Measurements from ENCODE around the gene DIP2A. TPM values are rescaled to one million over a fixed set of nuclear protein-coding genes. Genes with fewer than 3 reads are reported as not detected.

Gene DIP2A
- total and polyA plus RNA-seq, 2 of the 13 experiments (the other 11 are each of a cell fraction or from before 2014, with no cell fraction given), result 18.5 to 37.6 TPM

DNA sequence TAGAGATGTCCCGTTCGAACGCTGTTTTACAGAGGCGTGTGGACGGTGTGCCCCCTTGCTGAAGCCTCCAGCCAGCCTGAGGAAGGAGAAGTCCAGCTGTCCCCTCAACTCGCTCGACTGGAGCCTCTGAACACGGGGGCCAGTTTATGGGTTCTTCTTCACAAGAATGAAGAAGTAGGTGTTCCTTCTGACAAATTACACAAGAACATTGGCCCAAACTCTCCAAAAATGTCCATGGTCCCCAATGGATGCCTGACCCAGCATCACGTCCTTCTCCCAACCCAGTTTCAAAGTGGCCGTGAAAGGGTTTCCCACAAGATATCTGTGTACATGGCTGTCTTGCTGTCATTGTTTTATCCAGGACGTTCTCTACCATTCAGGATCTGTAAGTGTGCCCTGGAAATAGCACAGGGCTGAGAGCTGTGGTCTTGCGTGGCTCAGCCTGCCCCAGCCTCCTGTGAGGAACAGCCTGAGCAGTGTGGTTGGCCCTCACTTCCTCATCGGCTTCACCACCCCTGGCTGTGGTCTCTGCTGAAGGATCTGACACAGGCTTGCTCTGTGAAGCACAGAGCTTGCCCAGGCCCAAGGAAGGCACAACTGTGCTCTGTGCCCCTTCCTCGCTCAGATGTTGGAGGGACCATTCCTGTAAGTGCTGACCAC is 147.2 kb downstream of the DIP2A start:
- Histone ChIP-seq H3K4me3 (replicated peaks in 1 of 3; ENCODE audit: insufficient read depth in 1 of 3, low read depth in 2 of 3, low read length in 3 of 3) (no peak overlapping the region), H3K9me3 (ENCODE audit: low read length) (no peaks in the 10 kb centered on the region), H3K27ac (ENCODE audit: extremely low read length, insufficient read depth, low read length) (no peak overlapping the region), H3K4me1 (ENCODE audit: insufficient read depth, low read length) (peaks cover 35% of the 10 kb centered on the region), H4K20me1 (ENCODE audit: insufficient read depth, low read length) (no peaks in the 10 kb centered on the region), H3K9ac (ENCODE audit: insufficient read depth, low read depth, low read length) (no peak overlapping the region), H3K4me2 (ENCODE audit: low read depth, low read length) (no peak overlapping the region), H3K27me3 (ENCODE audit: control insufficient read depth in 1 of 2, insufficient read depth in 2 of 2, low read length in 2 of 2) (peaks cover 0 to 33% of the 10 kb centered on the region in 2 experiments; a peak in 4 of 5 replicates), H2AFZ (ENCODE audit: low read length) (no peak overlapping the region), H3K36me3 (replicated peaks in 1 of 2; ENCODE audit: control insufficient read depth in 1 of 2, insufficient read depth in 2 of 2, low read length in 2 of 2) (no peaks in the 10 kb centered on the region), H3K79me2 (ENCODE audit: insufficient read depth, low read length) (no peaks in the 10 kb centered on the region)
- in situ Hi-C loops (cut with HindIII; ENCODE audit: extremely low pct_ligation_motif_present, low pct_unique_long_range_greater_than_20kb), result no loop called here
- no peak for FAIRE-seq
- no TSS peak for BruUV-seq (replicated peaks)
- CTCF ChIA-PET (ENCODE audit: low intra/inter-chr PET ratio, low total read pairs), result no interaction called here
- ATAC-seq, result peak; percentile 21; the same call in 1 of the 3 replicates
- POLR2A ChIA-PET, result interaction anchor here (0.9 kb wide), 1 partner anchor 30 kb away, joined by 3 read pairs; the partner anchor contains the start of gene PRMT2
- TF ChIP-seq ZNF891 (CRISPR knock-in tag; IDR thresholded peaks at IDR 0.05) (no peak), ZNF703 (CRISPR knock-in tag; IDR thresholded peaks at IDR 0.05; ENCODE audit: borderline replicate concordance) (no peak), HMG20A (CRISPR knock-in tag; IDR thresholded peaks at IDR 0.05; ENCODE audit: borderline replicate concordance) (no peak), RARA (CRISPR knock-in tag; IDR thresholded peaks at IDR 0.05) (no peak), SMYD3 (CRISPR knock-in tag; IDR thresholded peaks at IDR 0.05) (no peak), ZNF619 (CRISPR knock-in tag; IDR thresholded peaks at IDR 0.05) (no peak), ZNF563 (CRISPR knock-in tag; IDR thresholded peaks at IDR 0.05) (no peak), TBP (CRISPR knock-in tag; IDR thresholded peaks at IDR 0.05) (no peak), ZNF558 (CRISPR knock-in tag; IDR thresholded peaks at IDR 0.05; ENCODE audit: borderline replicate concordance) (no peak)
- intact Hi-C loops (cut with micrococcal nuclease; ENCODE audit: unreplicated experiment), result no loop called here
- DNase-seq (ENCODE audit: low spot score), result no peak
- WGBS (ENCODE audit: low lambda C conversion rate), result 69% methylated on average over 8 of the region's 14 CpGs

DNA sequence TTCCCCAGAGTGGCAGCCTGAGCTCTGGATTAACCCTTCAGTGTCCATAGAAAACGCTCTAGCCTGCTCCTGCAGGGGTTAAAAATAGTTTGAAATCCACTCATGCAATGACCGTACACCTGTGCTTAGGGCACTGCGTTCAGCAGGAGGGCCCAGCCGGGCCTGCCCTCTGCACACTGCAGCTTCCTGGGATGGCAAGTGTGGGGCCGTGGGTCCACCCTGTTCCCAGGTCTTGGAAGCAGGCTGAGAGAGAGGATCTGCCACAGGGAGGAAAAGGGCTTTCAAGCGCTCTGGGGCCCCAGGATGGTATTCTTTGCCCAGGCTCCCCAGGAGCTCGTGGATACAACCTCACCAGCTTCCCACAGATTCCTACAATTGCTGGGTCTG is 147.7 kb downstream of the DIP2A start:
- DNase-seq (ENCODE audit: low spot score) (no peak), FAIRE-seq (no peak), ATAC-seq (peak; percentile 38)
- Histone ChIP-seq H3K4me2 (ENCODE audit: low read depth, low read length) (no peak overlapping the region), H3K4me1 (ENCODE audit: insufficient read depth, low read length) (peaks cover 29% of the 10 kb centered on the region), H3K36me3 (replicated peaks in 1 of 2; ENCODE audit: control insufficient read depth in 1 of 2, insufficient read depth in 2 of 2, low read length in 2 of 2) (no peaks in the 10 kb centered on the region), H3K27ac (ENCODE audit: extremely low read length, insufficient read depth, low read length) (no peak overlapping the region), H3K27me3 (ENCODE audit: control insufficient read depth in 1 of 2, insufficient read depth in 2 of 2, low read length in 2 of 2) (peaks cover 0 to 33% of the 10 kb centered on the region in 2 experiments; a peak in 4 of 5 replicates), H2AFZ (ENCODE audit: low read length) (no peak overlapping the region), H3K9me3 (ENCODE audit: low read length) (no peaks in the 10 kb centered on the region), H3K4me3 (replicated peaks in 1 of 3; ENCODE audit: insufficient read depth in 1 of 3, low read depth in 2 of 3, low read length in 3 of 3) (no peak overlapping the region), H3K79me2 (ENCODE audit: insufficient read depth, low read length) (no peaks in the 10 kb centered on the region), H3K9ac (ENCODE audit: insufficient read depth, low read depth, low read length) (no peak overlapping the region), H4K20me1 (ENCODE audit: insufficient read depth, low read length) (no peaks in the 10 kb centered on the region)
- WGBS (ENCODE audit: low lambda C conversion rate), result 43% methylated on average over 1 of the region's 7 CpGs
- no TSS peak for BruUV-seq (replicated peaks)
- intact Hi-C loops (cut with micrococcal nuclease; ENCODE audit: unreplicated experiment), result no loop called here
- POLR2A ChIA-PET, result no interaction called here
- CTCF ChIA-PET (ENCODE audit: low intra/inter-chr PET ratio, low total read pairs), result no interaction called here
- TF ChIP-seq ZNF232 (CRISPR knock-in tag; IDR thresholded peaks at IDR 0.05; ENCODE audit: borderline replicate concordance) (no peak), ZNF652 (CRISPR knock-in tag; IDR thresholded peaks at IDR 0.05; ENCODE audit: borderline replicate concordance, low read depth) (peak; percentile 62; the same call in 1 of the 2 replicates)
- in situ Hi-C loops (cut with HindIII; ENCODE audit: extremely low pct_ligation_motif_present, low pct_unique_long_range_greater_than_20kb), result no loop called here

Data from HepG2 (cell line).